NCI-H128 (cell line): ENCODE data around the gene AJAP1.

Experiments
- DNase-seq: peaks from one replicate; lab custom pipeline; 2025; ENCODE audit not compliant: unreplicated experiment; lab: John Stamatoyannopoulos, UW

The AJAP1 gene

DNA sequence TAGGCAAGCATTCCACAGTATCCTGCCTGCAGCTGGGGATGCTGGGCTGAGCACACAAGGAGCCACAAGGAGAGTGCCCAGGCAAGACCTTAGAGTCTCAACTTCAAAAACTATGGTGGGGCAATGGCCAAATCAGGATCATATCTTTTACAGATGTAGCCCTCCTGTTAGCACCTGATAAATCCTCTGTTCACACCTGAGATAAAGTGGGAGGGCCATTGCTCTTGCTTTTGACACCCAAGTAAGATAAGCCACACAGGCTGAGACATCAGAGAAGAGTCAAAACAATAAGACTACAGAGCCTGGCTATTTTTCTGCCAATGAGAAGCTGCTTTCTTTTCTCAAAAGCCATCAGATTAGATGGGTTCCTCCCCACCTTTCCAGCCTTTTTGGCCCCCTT lies 148.9 kb downstream of the AJAP1 start:
- DNase-seq = no peak

DNA sequence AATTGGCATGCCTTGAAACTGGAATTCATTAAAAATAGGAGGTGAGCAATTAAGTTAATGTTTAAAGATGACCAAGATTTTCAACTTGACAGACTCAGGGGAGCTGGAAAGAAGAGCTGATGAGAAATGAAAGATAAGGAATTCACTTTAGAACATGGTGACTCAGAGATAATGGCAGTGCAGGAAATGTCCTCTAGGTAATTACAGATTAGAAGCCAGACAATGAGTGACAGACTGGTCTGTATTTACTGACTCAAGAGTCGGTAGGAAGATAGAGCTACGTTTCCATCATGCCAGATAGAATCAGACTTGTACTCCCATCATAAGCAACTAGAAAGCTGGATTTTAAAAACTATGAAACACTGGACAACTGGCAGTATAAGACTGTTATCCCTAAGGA lies 151.6 kb downstream of the AJAP1 start:
- DNase-seq = no peak

DNA sequence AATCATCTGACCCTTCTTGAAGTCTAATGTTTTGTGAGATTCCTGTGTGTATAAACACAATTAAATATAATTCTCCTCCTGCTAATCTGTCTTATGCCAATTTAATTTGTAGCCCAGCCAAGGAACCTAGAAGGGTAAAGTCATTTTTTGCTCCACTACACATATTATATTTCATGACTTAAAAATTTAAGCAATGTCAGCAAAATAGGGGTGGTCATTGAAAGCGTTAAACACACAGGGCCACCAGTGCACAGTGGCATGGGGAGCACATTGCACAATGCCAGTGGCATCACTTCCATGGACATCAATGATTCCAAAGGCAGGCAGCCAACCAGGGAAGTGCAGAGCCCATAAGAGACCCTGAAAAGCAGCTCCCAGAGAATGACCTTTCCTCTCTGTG lies 166.1 kb downstream of the AJAP1 start:
- no peak for DNase-seq

DNA sequence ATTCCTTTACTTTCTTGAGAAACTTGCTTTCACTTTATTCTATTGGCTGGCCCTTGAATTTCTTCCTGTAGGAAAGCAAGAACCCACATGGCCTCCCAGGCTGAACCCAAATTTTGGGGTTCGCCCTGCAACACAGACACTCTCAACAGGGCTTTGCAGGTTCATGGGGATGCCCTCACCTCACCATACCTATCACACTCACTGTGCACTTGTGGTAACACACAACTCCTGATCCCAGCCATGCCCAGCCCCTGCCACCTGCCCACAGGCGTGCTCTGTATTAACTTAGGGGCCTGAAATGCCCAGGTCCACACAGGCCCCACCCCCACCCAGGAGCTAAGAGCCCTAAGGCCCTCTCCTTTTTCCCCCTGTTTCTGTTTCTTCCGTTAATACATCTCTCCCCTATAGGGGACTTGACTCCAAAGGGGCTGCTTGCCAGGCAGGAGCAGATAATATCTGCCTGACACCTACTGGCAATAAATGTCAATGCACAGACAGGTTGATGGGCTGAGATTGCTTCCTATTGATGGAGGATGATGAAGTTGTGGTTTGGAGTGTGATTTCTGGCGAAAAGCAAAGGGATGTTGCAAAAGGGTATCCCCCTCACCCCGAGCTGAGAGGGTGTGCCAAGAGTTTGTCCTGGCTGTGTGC lies 171.5 kb downstream of the AJAP1 start:
- peak; percentile 17 for DNase-seq

DNA sequence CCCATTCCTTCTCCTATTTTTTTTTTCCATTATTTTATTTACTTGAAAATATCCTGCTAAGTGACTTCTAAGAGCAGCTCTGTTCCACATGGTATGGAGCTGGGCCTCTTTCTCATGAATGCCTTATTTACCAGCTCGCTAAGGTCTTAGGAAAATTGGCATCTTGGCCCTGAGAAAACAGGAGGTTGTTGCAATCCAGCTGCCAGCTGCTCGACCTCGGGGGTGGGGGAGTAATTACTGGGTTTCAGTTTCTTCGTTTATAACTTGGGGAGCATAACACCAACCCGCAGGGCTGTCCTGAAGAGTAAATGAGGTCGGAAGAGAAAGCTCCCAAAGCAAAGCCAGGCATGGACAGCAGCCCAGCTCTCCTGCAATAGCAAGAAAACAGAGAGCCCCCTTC lies 176.3 kb downstream of the AJAP1 start:
- no peak for DNase-seq

DNA sequence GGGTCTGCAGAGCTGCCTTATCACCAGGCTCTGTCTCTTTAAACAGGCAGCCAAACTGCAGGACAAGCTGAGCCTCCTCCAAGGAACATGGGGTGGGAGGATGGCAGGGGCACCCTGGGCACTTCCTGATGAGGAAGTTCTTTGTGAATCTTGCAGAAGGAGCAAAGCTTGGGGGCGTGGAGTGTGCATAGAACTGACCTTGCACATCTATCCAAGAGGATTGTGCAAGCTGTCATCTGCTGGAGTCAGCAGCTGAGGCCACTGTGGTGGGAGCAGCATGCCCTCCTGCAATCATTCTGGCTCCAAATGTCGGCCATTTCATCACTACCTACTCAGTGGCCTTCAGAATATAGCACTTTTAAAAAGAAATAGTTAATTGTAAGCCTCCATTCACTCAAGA lies 182.2 kb downstream of the AJAP1 start:
- DNase-seq = no peak

DNA sequence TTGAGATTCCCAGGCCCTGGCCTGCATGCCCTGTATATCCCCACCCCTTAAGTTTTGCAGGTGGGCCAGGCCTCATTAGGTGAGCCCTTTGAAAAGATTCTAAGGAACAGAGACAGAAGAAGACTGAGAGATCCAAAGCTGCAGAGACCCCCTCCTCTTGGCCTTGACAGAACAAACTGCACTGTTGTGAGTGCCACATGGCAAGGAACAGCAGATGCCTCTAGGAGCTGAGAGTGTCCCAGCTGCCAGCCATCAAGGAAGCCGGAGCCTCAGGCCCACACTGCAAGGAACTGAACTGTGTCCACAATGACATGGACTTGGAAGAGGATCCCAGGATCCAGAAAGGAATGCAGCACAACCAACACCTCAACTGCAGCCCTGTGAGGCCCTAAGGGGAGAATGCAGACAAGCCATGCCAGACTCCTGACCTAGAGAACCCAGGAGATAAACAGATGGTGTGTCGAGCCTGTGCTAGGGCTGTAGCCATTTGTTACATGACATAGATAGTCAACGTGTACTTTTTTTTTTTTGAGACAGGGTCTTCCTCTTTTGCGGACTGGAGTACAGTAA lies 182.7 kb downstream of the AJAP1 start:
- no peak for DNase-seq

DNA sequence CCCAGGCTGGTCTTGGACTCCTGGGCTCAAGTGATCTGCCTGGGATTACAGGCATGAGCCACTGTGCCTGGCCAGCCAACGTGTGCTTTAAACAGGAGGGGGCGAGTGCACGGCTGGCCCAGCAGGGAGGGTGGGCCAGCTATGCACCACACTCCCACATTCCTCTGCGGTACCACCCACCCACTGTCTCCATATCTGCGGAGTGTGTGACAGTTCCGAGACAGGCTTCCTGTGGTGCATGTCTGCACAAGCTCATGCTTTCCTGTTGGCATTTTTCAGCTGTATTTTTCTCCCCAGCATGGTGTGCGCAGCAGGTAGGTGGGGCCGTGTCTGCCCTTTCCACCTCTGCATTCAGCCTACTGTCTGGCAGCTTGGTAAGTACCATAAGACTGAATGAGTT lies 183.3 kb downstream of the AJAP1 start:
- DNase-seq = no peak

DNA sequence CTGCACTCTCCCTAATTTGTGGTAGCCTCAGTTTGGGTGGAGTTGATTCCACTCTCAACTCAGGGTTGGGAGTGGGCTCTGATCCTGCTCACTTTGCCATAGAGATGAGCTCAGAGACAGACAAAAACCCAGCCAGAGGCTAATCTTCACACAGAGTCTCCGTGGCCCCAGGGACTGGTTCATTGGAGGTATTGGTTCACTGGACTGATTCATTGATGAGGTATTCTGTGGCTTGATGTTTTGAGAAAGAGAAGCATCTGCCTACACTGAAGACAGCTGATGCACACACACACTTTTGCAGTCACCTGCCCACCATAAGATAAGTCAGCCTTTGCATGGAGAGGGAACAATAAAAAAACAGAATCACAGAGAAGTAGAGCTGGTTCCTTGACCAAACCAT lies 183.8 kb downstream of the AJAP1 start:
- DNase-seq = no peak
